ENCODE data around the gene ADRB1. TPM values are rescaled to one million over a fixed set of nuclear protein-coding genes. Genes with fewer than 3 reads are reported as not detected.
A peak's percentile ranks its signal among the peaks of the same experiment; 100 is the strongest.

The ADRB1 gene
- total and polyA plus RNA-seq, 2 experiments from 2014 or later = 0.10 to 1.2 TPM

- TF ChIP-seq EZH2 (IDR thresholded peaks at IDR 0.05; ENCODE audit: borderline replicate concordance) (no peak), EZH2phosphoT487 (IDR thresholded peaks at IDR 0.05; ENCODE audit: low read depth, severe bottlenecking, unreplicated experiment) (no peak)
- Histone ChIP-seq H3K27ac (peak overlapping the region; percentile 27), H3K36me3 (replicated peaks; ENCODE audit: insufficient read depth, low read depth) (no peaks in the 10 kb centered on the region), H4K20me1 (ENCODE audit: insufficient read depth, poor library complexity, severe bottlenecking) (no peaks in the 10 kb centered on the region), H3K4me1 (ENCODE audit: insufficient read depth) (no peaks in the 10 kb centered on the region), H3K27me3 (no peaks in the 10 kb centered on the region), H3K79me2 (no peaks in the 10 kb centered on the region), H3K4me2 (no peak overlapping the region), H3K9me2 (replicated peaks; ENCODE audit: insufficient read depth) (no peaks in the 10 kb centered on the region), H3K9me3 (ENCODE audit: low read depth) (no peaks in the 10 kb centered on the region), H2AFZ (no peak overlapping the region), H3K4me3 (no peak overlapping the region)
- 94% methylated on average over 5 of the region's 5 CpGs for WGBS (ENCODE audit: low lambda C conversion rate, missing lambda C conversion rate)
- DNase-seq (ENCODE audit: low spot score) = no peak
Observed at GRCh38 chr10:114083040-114083439, 39.4 kb downstream of the ADRB1 start.

GRCh38 chr10:114084215-114084614 is 40.5 kb downstream of the ADRB1 start:
- TF ChIP-seq EZH2phosphoT487 (IDR thresholded peaks at IDR 0.05; ENCODE audit: low read depth, severe bottlenecking, unreplicated experiment) = no peak
- no peak for TF ChIP-seq EZH2 (IDR thresholded peaks at IDR 0.05; ENCODE audit: borderline replicate concordance)
- no peak for TF ChIP-seq CTCF (IDR thresholded peaks at IDR 0.05; ENCODE audit: poor library complexity)
- 88% methylated on average over 4 of the region's 4 CpGs for WGBS (ENCODE audit: low lambda C conversion rate, missing lambda C conversion rate)
- Histone ChIP-seq H3K4me3 (no peak overlapping the region), H2AFZ (no peak overlapping the region), H4K20me1 (ENCODE audit: insufficient read depth, poor library complexity, severe bottlenecking) (no peaks in the 10 kb centered on the region), H3K79me2 (no peaks in the 10 kb centered on the region), H3K36me3 (replicated peaks; ENCODE audit: insufficient read depth, low read depth) (no peaks in the 10 kb centered on the region), H3K4me1 (ENCODE audit: insufficient read depth) (no peaks in the 10 kb centered on the region), H3K27me3 (no peaks in the 10 kb centered on the region), H3K27ac (no peak overlapping the region), H3K9me2 (replicated peaks; ENCODE audit: insufficient read depth) (no peaks in the 10 kb centered on the region), H3K9me3 (ENCODE audit: low read depth) (no peaks in the 10 kb centered on the region), H3K4me2 (no peak overlapping the region)
- no peak for DNase-seq (ENCODE audit: low spot score)

GRCh38 chr10:114087255-114087654 is 43.6 kb downstream of the ADRB1 start:
- Histone ChIP-seq H3K79me2 (no peaks in the 10 kb centered on the region), H3K4me1 (ENCODE audit: insufficient read depth) (no peaks in the 10 kb centered on the region), H3K4me3 (no peak overlapping the region), H3K27ac (no peak overlapping the region), H3K27me3 (no peaks in the 10 kb centered on the region), H3K9me2 (replicated peaks; ENCODE audit: insufficient read depth) (no peaks in the 10 kb centered on the region), H4K20me1 (ENCODE audit: insufficient read depth, poor library complexity, severe bottlenecking) (no peaks in the 10 kb centered on the region), H3K9me3 (ENCODE audit: low read depth) (no peaks in the 10 kb centered on the region), H3K4me2 (no peak overlapping the region), H2AFZ (no peak overlapping the region), H3K36me3 (replicated peaks; ENCODE audit: insufficient read depth, low read depth) (no peaks in the 10 kb centered on the region)
- DNase-seq (ENCODE audit: low spot score) = no peak
- TF ChIP-seq CTCF (IDR thresholded peaks at IDR 0.05; ENCODE audit: poor library complexity) = no peak
- no peak for TF ChIP-seq EZH2phosphoT487 (IDR thresholded peaks at IDR 0.05; ENCODE audit: low read depth, severe bottlenecking, unreplicated experiment)
- TF ChIP-seq EZH2 (IDR thresholded peaks at IDR 0.05; ENCODE audit: borderline replicate concordance) = no peak
- WGBS (ENCODE audit: low lambda C conversion rate, missing lambda C conversion rate) = 85% methylated on average over 5 of the region's 5 CpGs

- H2AFZ ChIP-seq = no peak overlapping the region
- H4K20me1 ChIP-seq (ENCODE audit: insufficient read depth, poor library complexity, severe bottlenecking) = no peaks in the 10 kb centered on the region
- no peaks in the 10 kb centered on the region for H3K4me1 ChIP-seq (ENCODE audit: insufficient read depth)
- no peak overlapping the region for H3K4me2 ChIP-seq
- H3K36me3 ChIP-seq (replicated peaks; ENCODE audit: insufficient read depth, low read depth) = no peaks in the 10 kb centered on the region
- WGBS (ENCODE audit: low lambda C conversion rate, missing lambda C conversion rate) = 86% methylated on average over 4 of the region's 4 CpGs
- H3K27ac ChIP-seq = no peak overlapping the region
- no peak for DNase-seq (ENCODE audit: low spot score)
- TF ChIP-seq EZH2 (IDR thresholded peaks at IDR 0.05; ENCODE audit: borderline replicate concordance) (no peak), EZH2phosphoT487 (IDR thresholded peaks at IDR 0.05; ENCODE audit: low read depth, severe bottlenecking, unreplicated experiment) (no peak), CTCF (IDR thresholded peaks at IDR 0.05; ENCODE audit: poor library complexity) (no peak)
- no peaks in the 10 kb centered on the region for H3K9me3 ChIP-seq (ENCODE audit: low read depth)
- no peaks in the 10 kb centered on the region for H3K27me3 ChIP-seq
- no peaks in the 10 kb centered on the region for H3K9me2 ChIP-seq (replicated peaks; ENCODE audit: insufficient read depth)
- no peaks in the 10 kb centered on the region for H3K79me2 ChIP-seq
- no peak overlapping the region for H3K4me3 ChIP-seq
Observed at GRCh38 chr10:114087655-114088054, 44.0 kb downstream of the ADRB1 start.

Measured in hepatocyte (in vitro differentiated cells).